Astrocyte (in vitro differentiated cells and primary cell): ENCODE measurements around the gene KNDC1. TPM values are rescaled to one million over a fixed set of nuclear protein-coding genes. Genes with fewer than 3 reads are reported as not detected.

Experiments
- DNase-seq: peaks from one replicate; pipeline ENCODE4 v3.0.0-alpha.2; 2010; ENCODE audit warnings: low read depth
- FAIRE-seq: peaks from 2 replicates; lab custom pipeline; 2011; peaks lifted over from hg19 to GRCh38; lab: Jason Lieb, UNC
- H2AFZ ChIP-seq: 2 replicates; pipeline ENCODE4 v1.6.0; 2012; ENCODE audit warnings: low read depth, low read length, inconsistent platforms
- H3K27ac ChIP-seq: 2 replicates; pipeline ENCODE4 v1.5.1; 2011; ENCODE audit warnings: low read depth, low read length, inconsistent platforms
- H3K27me3 ChIP-seq: 2 replicates; pipeline ENCODE4 v1.6.0; 2011; ENCODE audit warnings: low read length, inconsistent platforms; ENCODE audit not compliant: insufficient read depth
- H3K36me3 ChIP-seq: 2 replicates; pipeline ENCODE4 v1.5.1; 2011; ENCODE audit warnings: low read length, inconsistent platforms; ENCODE audit not compliant: insufficient read depth
- H3K4me1 ChIP-seq: 2 replicates; pipeline ENCODE4 v1.5.1; 2011; ENCODE audit warnings: low read length, inconsistent platforms; ENCODE audit not compliant: insufficient read depth
- H3K4me2 ChIP-seq: 2 replicates; pipeline ENCODE4 v1.6.0; 2012; ENCODE audit warnings: low read length, inconsistent platforms
- H3K4me3 ChIP-seq: 2 replicates; pipeline ENCODE4 v1.5.1; 2011; ENCODE audit warnings: low read depth, mild to moderate bottlenecking, low read length, inconsistent platforms; ENCODE audit not compliant: insufficient read depth
- H3K79me2 ChIP-seq: 2 replicates; pipeline ENCODE4 v1.6.0; 2012; ENCODE audit warnings: mild to moderate bottlenecking, low read length, inconsistent platforms; ENCODE audit not compliant: insufficient read depth
- H3K9ac ChIP-seq: 2 replicates; pipeline ENCODE4 v1.6.0; 2012; ENCODE audit warnings: mild to moderate bottlenecking, low read length, inconsistent platforms
- H3K9me3 ChIP-seq: 2 replicates; pipeline ENCODE4 v1.5.1; 2012; ENCODE audit warnings: low read depth, mild to moderate bottlenecking, low read length, inconsistent platforms; ENCODE audit not compliant: insufficient read depth
- H4K20me1 ChIP-seq: 2 replicates; pipeline ENCODE4 v1.6.0; 2012; ENCODE audit warnings: low read length, inconsistent platforms; ENCODE audit not compliant: insufficient read depth
- H3K27ac Mint-ChIP-seq: one replicate; pipeline ENCODE4 v1.8.0; 2021; ENCODE audit warnings: mild to moderate bottlenecking, mixed read lengths; ENCODE audit not compliant: unreplicated experiment
- H3K27me3 Mint-ChIP-seq: one replicate; pipeline ENCODE4 v1.8.0; 2021; ENCODE audit warnings: low read depth, mixed read lengths; ENCODE audit not compliant: unreplicated experiment
- H3K36me3 Mint-ChIP-seq: one replicate; pipeline ENCODE4 v1.8.0; 2021; ENCODE audit warnings: low read depth, mixed read lengths; ENCODE audit not compliant: unreplicated experiment
- H3K4me1 Mint-ChIP-seq: one replicate; pipeline ENCODE4 v1.8.0; 2021; ENCODE audit warnings: low read depth, mixed read lengths; ENCODE audit not compliant: unreplicated experiment
- H3K4me3 Mint-ChIP-seq: one replicate; pipeline ENCODE4 v1.8.0; 2021; ENCODE audit warnings: mild to moderate bottlenecking, moderate library complexity, mixed read lengths; ENCODE audit not compliant: unreplicated experiment
- H3K9me3 Mint-ChIP-seq: one replicate; pipeline ENCODE4 v1.8.0; 2021; ENCODE audit warnings: mild to moderate bottlenecking, mixed read lengths; ENCODE audit not compliant: unreplicated experiment
- CTCF ChIP-seq: IDR thresholded peaks from 2 replicates; pipeline ENCODE4 v1.5.1; 2011; ENCODE audit warnings: low read depth, mild to moderate bottlenecking, inconsistent platforms, low read length, moderate library complexity; ENCODE audit not compliant: insufficient read depth
- EZH2 ChIP-seq: IDR thresholded peaks from 2 replicates; pipeline ENCODE4 v1.6.1; 2012; ENCODE audit warnings: mild to moderate bottlenecking, low read length, inconsistent platforms; ENCODE audit not compliant: insufficient read depth
- total RNA-seq: library from RNA; stranded (reverse); gene quantifications from 2 replicates; pipeline ENCODE4 v1.2.1, GENCODE V29; 2021

KNDC1 gene
- total RNA-seq, 1 donor from 2014 or later, result 2.6 TPM

DNA sequence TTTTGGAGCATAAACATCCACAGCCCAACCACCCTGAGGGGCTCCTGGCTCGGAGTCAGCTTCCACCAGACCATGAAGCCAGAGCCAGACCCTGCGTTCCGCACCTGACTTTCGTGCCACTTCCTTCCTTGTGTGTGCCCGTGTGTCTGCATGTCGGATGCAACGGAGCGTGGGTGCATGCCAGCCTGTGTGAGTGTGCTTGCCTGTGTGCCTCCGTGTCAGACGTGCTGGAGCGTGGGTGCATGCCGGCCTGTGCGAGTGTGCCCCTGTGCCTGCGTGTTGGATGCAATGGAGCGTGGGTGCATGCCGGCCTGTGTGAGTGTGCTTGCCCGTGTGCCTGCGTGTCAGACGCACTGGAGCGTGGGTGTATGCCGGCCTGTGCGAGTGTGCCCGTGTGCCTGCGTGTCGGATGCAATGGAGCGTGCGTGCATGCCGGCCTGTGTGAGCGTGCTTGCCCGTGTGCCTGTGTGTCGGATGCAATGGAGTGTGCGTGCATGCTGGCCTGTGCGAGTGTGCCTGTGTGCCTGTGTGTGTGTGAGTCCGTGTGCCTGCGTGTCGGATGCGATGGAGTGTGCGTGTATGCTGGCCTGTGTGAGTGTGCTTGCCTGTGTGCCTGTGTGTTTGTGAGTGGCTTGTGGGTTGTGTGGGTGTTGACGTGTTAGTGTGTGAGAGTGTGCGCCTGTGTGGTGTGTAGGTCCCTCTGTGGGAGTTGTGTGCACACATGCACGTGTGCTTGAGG lies 28.1 kb upstream of the KNDC1 start:
- Mint-ChIP-seq H3K9me3 (peaks cover 2% of the 10 kb centered on the region), H3K4me1 (no peaks in the 10 kb centered on the region), H3K36me3 (no peaks in the 10 kb centered on the region), H3K4me3 (no peak overlapping the region), H3K27me3 (peaks cover 26% of the 10 kb centered on the region), H3K27ac (no peak overlapping the region)
- TF ChIP-seq EZH2 (no peak), CTCF (no peak)
- H3K4me3 ChIP-seq, result no peak overlapping the region
- no peaks in the 10 kb centered on the region for H3K27me3 ChIP-seq
- H3K79me2 ChIP-seq, result no peaks in the 10 kb centered on the region
- H3K9me3 ChIP-seq, result no peaks in the 10 kb centered on the region
- no peak overlapping the region for H2AFZ ChIP-seq
- H3K36me3 ChIP-seq, result no peaks in the 10 kb centered on the region
- no peak for DNase-seq
- H3K4me1 ChIP-seq, result no peaks in the 10 kb centered on the region
- H3K9ac ChIP-seq, result no peak overlapping the region
- no peaks in the 10 kb centered on the region for H4K20me1 ChIP-seq
- FAIRE-seq, result no peak
- H3K4me2 ChIP-seq, result no peak overlapping the region
- no peak overlapping the region for H3K27ac ChIP-seq

- Mint-ChIP-seq H3K9me3 (peaks cover 2% of the 10 kb centered on the region), H3K27ac (no peak overlapping the region), H3K4me1 (no peaks in the 10 kb centered on the region), H3K4me3 (no peak overlapping the region), H3K27me3 (peaks cover 26% of the 10 kb centered on the region), H3K36me3 (no peaks in the 10 kb centered on the region)
- no peak overlapping the region for H3K9ac ChIP-seq
- no peak for DNase-seq
- H3K36me3 ChIP-seq, result no peaks in the 10 kb centered on the region
- H3K4me3 ChIP-seq, result no peak overlapping the region
- H3K9me3 ChIP-seq, result no peaks in the 10 kb centered on the region
- no peak overlapping the region for H2AFZ ChIP-seq
- H3K27me3 ChIP-seq, result no peaks in the 10 kb centered on the region
- no peak overlapping the region for H3K27ac ChIP-seq
- H3K4me2 ChIP-seq, result no peak overlapping the region
- no peaks in the 10 kb centered on the region for H4K20me1 ChIP-seq
- no peaks in the 10 kb centered on the region for H3K4me1 ChIP-seq
- no peak for TF ChIP-seq CTCF
- TF ChIP-seq EZH2, result no peak
- no peaks in the 10 kb centered on the region for H3K79me2 ChIP-seq
- no peak for FAIRE-seq
Measured at GRCh38 chr10:133132473-133133291, 27.3 kb upstream of the KNDC1 start.
